ENCODE measurements around the gene PHLDA1. TPM values are rescaled to one million over a fixed set of nuclear protein-coding genes. Genes with fewer than 3 reads are reported as not detected.

Gene PHLDA1
- total and polyA plus RNA-seq, 2 donors (not counting 3 experiments of a cell fraction or from before 2014, with no cell fraction given): 14.1 to 30.8 TPM

- CTCF ChIA-PET: interaction anchor here (1.1 to 2.0 kb wide), 3 partner anchors 15 to 34 kb away, joined by 3 to 6 read pairs (median 3); partner anchors contain the start of gene PHLDA1
Observed at GRCh38 chr12:75997658-75998057, 33.9 kb downstream of the PHLDA1 start.

More at GRCh38 chr12:75997658-75998057, 33.9 kb downstream of the PHLDA1 start:
- no peaks in the 10 kb centered on the region for H3K27me3 ChIP-seq (ENCODE audit: control insufficient read depth in 2 of 2, insufficient read depth in 2 of 2, low read length in 2 of 2)
- FAIRE-seq: peak; percentile 46
- POLR2A ChIA-PET: interaction anchor here (1.2 kb wide), 1 partner anchor 34 kb away, joined by 3 read pairs; the partner anchor contains the start of gene PHLDA1
- DNase-seq (ENCODE audit: low read depth, low spot score): peak; percentile 60
- H3K36me3 ChIP-seq (ENCODE audit: control insufficient read depth in 2 of 2, extremely low read depth in 1 of 2, insufficient read depth in 2 of 2, low read length in 2 of 2): no peaks in the 10 kb centered on the region
- H3K4me1 ChIP-seq (ENCODE audit: control insufficient read depth, extremely low read depth, insufficient read depth, low read length): peaks cover 31% of the 10 kb centered on the region
- H4K20me1 ChIP-seq (replicated peaks; ENCODE audit: control insufficient read depth, extremely low read depth, insufficient read depth, low read length): no peaks in the 10 kb centered on the region
- H2AFZ ChIP-seq (ENCODE audit: low read depth, low read length): no peak overlapping the region
- peak overlapping the region; percentile 67 for H3K27ac ChIP-seq (ENCODE audit: insufficient read depth, low read depth, low read length)
- intact Hi-C loops (cut with micrococcal nuclease): loop anchor here (1.0 to 2.0 kb wide), 3 partner anchors 19 to 33 kb away; partner anchors contain the start of gene PHLDA1
- no peak overlapping the region for H3K9ac ChIP-seq (replicated peaks; ENCODE audit: extremely low read depth, insufficient read depth, low read length)
- peak overlapping the region; percentile 69 for H3K4me2 ChIP-seq (ENCODE audit: insufficient read depth, low read length)
- no peaks in the 10 kb centered on the region for H3K9me3 ChIP-seq (replicated peaks; ENCODE audit: control insufficient read depth, insufficient read depth, low read length)
- TF ChIP-seq, protein P1, sequence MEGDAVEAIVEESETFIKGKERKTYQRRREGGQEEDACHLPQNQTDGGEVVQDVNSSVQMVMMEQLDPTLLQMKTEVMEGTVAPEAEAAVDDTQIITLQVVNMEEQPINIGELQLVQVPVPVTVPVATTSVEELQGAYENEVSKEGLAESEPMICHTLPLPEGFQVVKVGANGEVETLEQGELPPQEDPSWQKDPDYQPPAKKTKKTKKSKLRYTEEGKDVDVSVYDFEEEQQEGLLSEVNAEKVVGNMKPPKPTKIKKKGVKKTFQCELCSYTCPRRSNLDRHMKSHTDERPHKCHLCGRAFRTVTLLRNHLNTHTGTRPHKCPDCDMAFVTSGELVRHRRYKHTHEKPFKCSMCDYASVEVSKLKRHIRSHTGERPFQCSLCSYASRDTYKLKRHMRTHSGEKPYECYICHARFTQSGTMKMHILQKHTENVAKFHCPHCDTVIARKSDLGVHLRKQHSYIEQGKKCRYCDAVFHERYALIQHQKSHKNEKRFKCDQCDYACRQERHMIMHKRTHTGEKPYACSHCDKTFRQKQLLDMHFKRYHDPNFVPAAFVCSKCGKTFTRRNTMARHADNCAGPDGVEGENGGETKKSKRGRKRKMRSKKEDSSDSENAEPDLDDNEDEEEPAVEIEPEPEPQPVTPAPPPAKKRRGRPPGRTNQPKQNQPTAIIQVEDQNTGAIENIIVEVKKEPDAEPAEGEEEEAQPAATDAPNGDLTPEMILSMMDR (IDR thresholded peaks at IDR 0.05; ENCODE audit: extremely low read depth in 1 of 2, insufficient read depth in 1 of 2, low read depth in 1 of 2, low read length in 2 of 2): no peak
- no peak for TF ChIP-seq JUN (IDR thresholded peaks at IDR 0.05; ENCODE audit: borderline replicate concordance, insufficient read depth, insufficient read length, low read depth)
- TF ChIP-seq EZH2 (IDR thresholded peaks at IDR 0.05; ENCODE audit: borderline replicate concordance, low read depth, low read length, severe bottlenecking): no peak
- peak; percentile 66 for TF ChIP-seq GATA2 (IDR thresholded peaks at IDR 0.05; ENCODE audit: insufficient read depth, insufficient read length, low read depth, low read length)
- TF ChIP-seq POLR2A (IDR thresholded peaks at IDR 0.05; ENCODE audit: low read depth, low read length): no peak
- TF ChIP-seq POLR2AphosphoS5 (IDR thresholded peaks at IDR 0.05; ENCODE audit: insufficient read depth, low read depth, low read length): peak; percentile 58
- TF ChIP-seq FOS (IDR thresholded peaks at IDR 0.05; ENCODE audit: borderline replicate concordance, insufficient read depth, low read length): peak; percentile 58
- TF ChIP-seq MAX (IDR thresholded peaks at IDR 0.05; ENCODE audit: insufficient read depth, insufficient read length): no peak
- no peak for TF ChIP-seq MYC (IDR thresholded peaks at IDR 0.05; ENCODE audit: low read depth, low read length)
- no peak overlapping the region for H3K4me3 ChIP-seq (replicated peaks in 1 of 3; ENCODE audit: insufficient read depth in 1 of 3, low read depth in 1 of 3, low read length in 3 of 3)
- dilution Hi-C loops (cut with MboI; ENCODE audit: extremely low pct_ligation_motif_present, low sequenced_read_pairs): no loop called here
- BruUV-seq (replicated peaks): no TSS peak
- no peaks in the 10 kb centered on the region for H3K79me2 ChIP-seq (ENCODE audit: control insufficient read depth, insufficient read depth, low read length)
- no peaks in the 10 kb centered on the region for H3K9me1 ChIP-seq (replicated peaks; ENCODE audit: control insufficient read depth, extremely low read depth, insufficient read depth, low read length)
